Measurements from ENCODE around the gene PDSS2. TPM values are rescaled to one million over a fixed set of nuclear protein-coding genes. Genes with fewer than 3 reads are reported as not detected.

PDSS2 gene
- polyA plus RNA-seq, 1 donor (not counting 4 experiments of a cell fraction or from before 2014, with no cell fraction given): 12.5 TPM

GRCh38 chr6:107405002-107405401 is 54.4 kb downstream of the PDSS2 start:
- dilution Hi-C loops (cut with MboI; ENCODE audit: extremely low pct_ligation_motif_present, low sequenced_read_pairs): no loop called here

GRCh38 chr6:107402533-107402932 is 56.8 kb downstream of the PDSS2 start:
- no peak for FAIRE-seq
- Histone ChIP-seq H3K9me1 (ENCODE audit: control insufficient read depth, extremely low read depth, insufficient read depth, low read length) (no peaks in the 10 kb centered on the region), H4K20me1 (ENCODE audit: control insufficient read depth, extremely low read depth, insufficient read depth, low read length) (no peaks in the 10 kb centered on the region), H3K36me3 (ENCODE audit: control insufficient read depth in 2 of 2, extremely low read depth in 1 of 2, insufficient read depth in 2 of 2, low read length in 2 of 2) (no peaks in the 10 kb centered on the region), H3K9me3 (ENCODE audit: control insufficient read depth, low read depth, low read length) (no peaks in the 10 kb centered on the region), H3K27ac (ENCODE audit: control insufficient read depth, insufficient read depth, low read length) (no peak overlapping the region), H3K4me3 (ENCODE audit: control insufficient read depth in 2 of 3, extremely low read depth in 1 of 3, insufficient read depth in 2 of 3, low read depth in 1 of 3, low read length in 3 of 3) (no peak overlapping the region), H3K27me3 (ENCODE audit: control insufficient read depth, extremely low read depth, insufficient read depth, low read length) (no peaks in the 10 kb centered on the region), H3K4me2 (ENCODE audit: control insufficient read depth, extremely low read depth, insufficient read depth, low read depth, low read length) (no peak overlapping the region), H3K79me2 (ENCODE audit: control insufficient read depth, insufficient read depth, low read length) (no peaks in the 10 kb centered on the region), H2AFZ (ENCODE audit: control insufficient read depth, low read length) (no peak overlapping the region), H3K9ac (ENCODE audit: control insufficient read depth, extremely low read depth, insufficient read depth, low read length) (no peak overlapping the region), H3K4me1 (ENCODE audit: control insufficient read depth, extremely low read depth, insufficient read depth, low read length) (no peaks in the 10 kb centered on the region)
- dilution Hi-C loops (cut with MboI; ENCODE audit: extremely low pct_ligation_motif_present, low sequenced_read_pairs): no loop called here
- DNase-seq (ENCODE audit: low read depth, low spot score): no peak
- TF ChIP-seq CTCF (optimal IDR thresholded peaks at IDR 0.05 in 1 of 3, IDR thresholded peaks at IDR 0.05 in 1 of 3, conservative IDR thresholded peaks at IDR 0.05 in 1 of 3; ENCODE audit: extremely low read depth in 1 of 3, insufficient read depth in 2 of 3, low read length in 3 of 3) (no peak), EZH2 (IDR thresholded peaks at IDR 0.05; ENCODE audit: low read length) (no peak)

More at GRCh38 chr6:107405002-107405401, 54.4 kb downstream of the PDSS2 start:
- Histone ChIP-seq H3K27ac (ENCODE audit: control insufficient read depth, insufficient read depth, low read length) (no peak overlapping the region), H3K36me3 (ENCODE audit: control insufficient read depth in 2 of 2, extremely low read depth in 1 of 2, insufficient read depth in 2 of 2, low read length in 2 of 2) (no peaks in the 10 kb centered on the region), H3K4me3 (ENCODE audit: control insufficient read depth in 2 of 3, extremely low read depth in 1 of 3, insufficient read depth in 2 of 3, low read depth in 1 of 3, low read length in 3 of 3) (no peak overlapping the region), H4K20me1 (ENCODE audit: control insufficient read depth, extremely low read depth, insufficient read depth, low read length) (no peaks in the 10 kb centered on the region), H3K4me1 (ENCODE audit: control insufficient read depth, extremely low read depth, insufficient read depth, low read length) (no peaks in the 10 kb centered on the region), H3K9ac (ENCODE audit: control insufficient read depth, extremely low read depth, insufficient read depth, low read length) (no peak overlapping the region), H3K9me3 (ENCODE audit: control insufficient read depth, low read depth, low read length) (no peaks in the 10 kb centered on the region), H3K9me1 (ENCODE audit: control insufficient read depth, extremely low read depth, insufficient read depth, low read length) (no peaks in the 10 kb centered on the region), H3K27me3 (ENCODE audit: control insufficient read depth, extremely low read depth, insufficient read depth, low read length) (no peaks in the 10 kb centered on the region), H3K79me2 (ENCODE audit: control insufficient read depth, insufficient read depth, low read length) (no peaks in the 10 kb centered on the region), H2AFZ (ENCODE audit: control insufficient read depth, low read length) (no peak overlapping the region), H3K4me2 (ENCODE audit: control insufficient read depth, extremely low read depth, insufficient read depth, low read depth, low read length) (no peak overlapping the region)
- DNase-seq (ENCODE audit: low read depth, low spot score) (no peak), FAIRE-seq (no peak)
- TF ChIP-seq CTCF (optimal IDR thresholded peaks at IDR 0.05 in 1 of 3, IDR thresholded peaks at IDR 0.05 in 1 of 3, conservative IDR thresholded peaks at IDR 0.05 in 1 of 3; ENCODE audit: extremely low read depth in 1 of 3, insufficient read depth in 2 of 3, low read length in 3 of 3): no peak
- TF ChIP-seq EZH2 (IDR thresholded peaks at IDR 0.05; ENCODE audit: low read length): no peak

Data from keratinocyte (primary cell).